Hepatocyte (in vitro differentiated cells): Measurements from ENCODE around the gene CD163L1. TPM values are rescaled to one million over a fixed set of nuclear protein-coding genes. Genes with fewer than 3 reads are reported as not detected.

Source experiments
- DNase-seq: peaks from one replicate; pipeline ENCODE4 v3.0.0-alpha.2; 2016; ENCODE audit warnings: low spot score
- H2AFZ ChIP-seq: fragments of 200-600 bp; sonication (generic); 2 replicates; pipeline ENCODE4 v1.6.0; 2016; ENCODE audit warnings: antibody characterized with exemption, mild to moderate bottlenecking
- H3K27ac ChIP-seq: fragments of 200-600 bp; sonication (generic); 2 replicates; pipeline ENCODE4 v1.5.1; 2016; ENCODE audit warnings: mild to moderate bottlenecking
- H3K27me3 ChIP-seq: fragments of 200-600 bp; sonication (generic); 2 replicates; pipeline ENCODE4 v1.6.1; 2016
- H3K36me3 ChIP-seq: fragments of 200-600 bp; sonication (generic); replicated peaks from 2 replicates; pipeline ENCODE4 v1.5.1; 2016; ENCODE audit warnings: low read depth; ENCODE audit not compliant: insufficient read depth
- H3K4me1 ChIP-seq: fragments of 200-600 bp; sonication (generic); 2 replicates; pipeline ENCODE4 v1.5.1; 2016; ENCODE audit warnings: mild to moderate bottlenecking, moderate library complexity; ENCODE audit not compliant: insufficient read depth
- H3K4me2 ChIP-seq: fragments of 200-600 bp; sonication (generic); 2 replicates; pipeline ENCODE4 v1.6.0; 2016
- H3K4me3 ChIP-seq: fragments of 200-600 bp; sonication (generic); 2 replicates; pipeline ENCODE4 v1.5.1; 2016; ENCODE audit warnings: mild to moderate bottlenecking
- H3K79me2 ChIP-seq: fragments of 200-600 bp; sonication (generic); 2 replicates; pipeline ENCODE4 v1.6.0; 2017; ENCODE audit warnings: mild to moderate bottlenecking
- H3K9me2 ChIP-seq: fragments of 200-600 bp; sonication (generic); replicated peaks from 2 replicates; pipeline ENCODE4 v1.6.0; 2017; ENCODE audit warnings: mild to moderate bottlenecking; ENCODE audit not compliant: insufficient read depth
- H3K9me3 ChIP-seq: fragments of 200-600 bp; sonication (generic); 2 replicates; pipeline ENCODE4 v1.5.1; 2016; ENCODE audit warnings: low read depth, mild to moderate bottlenecking
- H4K20me1 ChIP-seq: fragments of 200-600 bp; sonication (generic); 2 replicates; pipeline ENCODE4 v1.6.0; 2016; ENCODE audit warnings: mild to moderate bottlenecking; ENCODE audit not compliant: insufficient read depth, poor library complexity, severe bottlenecking
- EZH2 ChIP-seq: fragments of 200-600 bp; sonication (generic); IDR thresholded peaks from 2 replicates; pipeline ENCODE4 v1.6.1; 2016; ENCODE audit warnings: antibody characterized with exemption, mild to moderate bottlenecking, borderline replicate concordance
- EZH2phosphoT487 ChIP-seq: fragments of 200-600 bp; sonication (generic); IDR thresholded peaks from one replicate; pipeline ENCODE4 v1.6.1; 2018; ENCODE audit warnings: antibody characterized with exemption, mild to moderate bottlenecking, low read depth, moderate library complexity; ENCODE audit not compliant: unreplicated experiment, severe bottlenecking
- WGBS: methylation state at CpG from one replicate; pipeline ENCODE4 v1.1.6; 2016; ENCODE audit warnings: low lambda C conversion rate; ENCODE audit errors: missing lambda C conversion rate; 5-methylcytosine and 5-hydroxymethylcytosine counted together
- polyA plus RNA-seq: library from polyadenylated mRNA; unstranded; fragments of >200 nt; fragmentation: Nextera tagmentation; extraction: Ambion mirVana; gene quantifications from 2 replicates; pipeline ENCODE4 v1.2.1, GENCODE V29; 2016
- total RNA-seq: library from RNA; depleted of rRNA; stranded (reverse); fragments of >200 nt; gene quantifications from 2 replicates; pipeline ENCODE4 v1.2.3, GENCODE V29; 2014
- TF ChIP-seq, protein P1 (sequence below): fragments of 200-600 bp; sonication (generic); IDR thresholded peaks from 2 replicates; pipeline ENCODE4 v1.5.1; 2016; ENCODE audit warnings: antibody characterized with exemption, mild to moderate bottlenecking; ENCODE audit not compliant: poor library complexity

CD163L1 gene
- total and polyA plus RNA-seq, 2 experiments from 2014 or later, result 1.7 TPM; not detected in 1

DNA sequence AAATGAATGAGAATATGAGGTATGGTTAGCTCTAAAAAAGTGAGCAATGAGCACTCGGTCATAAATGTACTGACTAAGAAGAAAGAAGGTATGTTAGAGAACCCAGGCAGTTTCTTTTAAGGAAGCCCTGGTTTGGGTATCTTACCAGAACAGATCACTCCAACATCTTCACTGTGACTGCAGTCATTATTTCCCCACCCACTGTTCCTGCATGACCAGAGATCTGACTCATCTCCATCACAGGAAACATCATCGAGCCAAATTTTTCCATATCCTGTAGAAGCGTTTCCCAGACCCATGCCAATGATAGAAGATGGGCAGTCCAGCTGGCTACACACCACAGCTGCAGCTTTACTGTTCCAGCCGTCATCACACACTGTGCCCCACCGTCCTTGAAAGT is 48.0 kb downstream of the CD163L1 start:
- TF ChIP-seq EZH2 (no peak), EZH2phosphoT487 (no peak)
- TF ChIP-seq, protein P1, sequence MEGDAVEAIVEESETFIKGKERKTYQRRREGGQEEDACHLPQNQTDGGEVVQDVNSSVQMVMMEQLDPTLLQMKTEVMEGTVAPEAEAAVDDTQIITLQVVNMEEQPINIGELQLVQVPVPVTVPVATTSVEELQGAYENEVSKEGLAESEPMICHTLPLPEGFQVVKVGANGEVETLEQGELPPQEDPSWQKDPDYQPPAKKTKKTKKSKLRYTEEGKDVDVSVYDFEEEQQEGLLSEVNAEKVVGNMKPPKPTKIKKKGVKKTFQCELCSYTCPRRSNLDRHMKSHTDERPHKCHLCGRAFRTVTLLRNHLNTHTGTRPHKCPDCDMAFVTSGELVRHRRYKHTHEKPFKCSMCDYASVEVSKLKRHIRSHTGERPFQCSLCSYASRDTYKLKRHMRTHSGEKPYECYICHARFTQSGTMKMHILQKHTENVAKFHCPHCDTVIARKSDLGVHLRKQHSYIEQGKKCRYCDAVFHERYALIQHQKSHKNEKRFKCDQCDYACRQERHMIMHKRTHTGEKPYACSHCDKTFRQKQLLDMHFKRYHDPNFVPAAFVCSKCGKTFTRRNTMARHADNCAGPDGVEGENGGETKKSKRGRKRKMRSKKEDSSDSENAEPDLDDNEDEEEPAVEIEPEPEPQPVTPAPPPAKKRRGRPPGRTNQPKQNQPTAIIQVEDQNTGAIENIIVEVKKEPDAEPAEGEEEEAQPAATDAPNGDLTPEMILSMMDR, result no peak
- Histone ChIP-seq H3K27ac (no peak overlapping the region), H3K36me3 (no peaks in the 10 kb centered on the region), H3K4me3 (no peak overlapping the region), H3K4me2 (no peak overlapping the region), H3K4me1 (no peaks in the 10 kb centered on the region), H3K9me3 (no peaks in the 10 kb centered on the region), H3K79me2 (no peaks in the 10 kb centered on the region), H3K27me3 (no peaks in the 10 kb centered on the region), H2AFZ (no peak overlapping the region), H4K20me1 (no peaks in the 10 kb centered on the region), H3K9me2 (no peaks in the 10 kb centered on the region)
- no peak for DNase-seq
- WGBS, result 92% methylated on average over 5 of the region's 5 CpGs

DNA sequence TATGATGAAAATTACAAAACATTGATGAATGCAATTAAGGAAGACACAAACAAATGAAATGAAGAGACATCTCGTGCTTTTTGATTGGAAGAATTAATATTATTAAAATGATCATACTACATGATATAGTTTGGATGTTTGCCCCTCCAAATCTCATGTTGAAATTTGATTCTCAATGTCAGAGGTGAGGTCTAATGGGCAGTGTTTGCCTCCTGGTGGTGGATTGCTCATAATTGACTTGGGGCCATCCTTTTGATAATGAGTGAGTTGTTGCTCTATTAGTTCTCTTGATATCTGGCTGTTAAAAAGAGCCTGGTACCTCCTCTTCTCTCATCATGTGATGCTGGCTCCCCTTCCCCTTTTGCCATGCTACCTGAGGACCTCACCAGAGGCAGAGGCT is 56.7 kb downstream of the CD163L1 start:
- H3K36me3 ChIP-seq, result no peaks in the 10 kb centered on the region
- H2AFZ ChIP-seq, result no peak overlapping the region
- H4K20me1 ChIP-seq, result no peaks in the 10 kb centered on the region
- no peaks in the 10 kb centered on the region for H3K27me3 ChIP-seq
- H3K9me2 ChIP-seq, result no peaks in the 10 kb centered on the region
- H3K27ac ChIP-seq, result no peak overlapping the region
- no peak overlapping the region for H3K4me2 ChIP-seq
- no peaks in the 10 kb centered on the region for H3K9me3 ChIP-seq
- TF ChIP-seq EZH2phosphoT487 (no peak), EZH2 (no peak)
- TF ChIP-seq, protein P1, result no peak
- H3K4me3 ChIP-seq, result no peak overlapping the region
- no peaks in the 10 kb centered on the region for H3K4me1 ChIP-seq
- DNase-seq, result no peak
- 78% methylated on average over 1 of the region's 1 CpG for WGBS
- H3K79me2 ChIP-seq, result no peaks in the 10 kb centered on the region

GRCh38 chr12:7383157-7383556 is 60.8 kb downstream of the CD163L1 start:
- WGBS, result 100% methylated on average over 1 of the region's 1 CpG
- no peak for DNase-seq
- no peaks in the 10 kb centered on the region for H3K36me3 ChIP-seq
- no peaks in the 10 kb centered on the region for H3K9me3 ChIP-seq
- H3K4me1 ChIP-seq, result no peaks in the 10 kb centered on the region
- H3K4me3 ChIP-seq, result no peak overlapping the region
- H3K79me2 ChIP-seq, result no peaks in the 10 kb centered on the region
- no peak overlapping the region for H3K27ac ChIP-seq
- H4K20me1 ChIP-seq, result no peaks in the 10 kb centered on the region
- no peaks in the 10 kb centered on the region for H3K27me3 ChIP-seq
- H3K4me2 ChIP-seq, result no peak overlapping the region
- no peak for TF ChIP-seq EZH2phosphoT487
- TF ChIP-seq, protein P1, result no peak
- no peak for TF ChIP-seq EZH2
- H3K9me2 ChIP-seq, result no peaks in the 10 kb centered on the region
- no peak overlapping the region for H2AFZ ChIP-seq

GRCh38 chr12:7376196-7376595 is 67.8 kb downstream of the CD163L1 start:
- WGBS, result 88% methylated on average over 1 of the region's 1 CpG
- TF ChIP-seq EZH2 (no peak), EZH2phosphoT487 (no peak)
- TF ChIP-seq, protein P1, result no peak
- Histone ChIP-seq H3K27me3 (no peaks in the 10 kb centered on the region), H3K36me3 (no peaks in the 10 kb centered on the region), H3K4me3 (no peak overlapping the region), H3K4me2 (no peak overlapping the region), H3K79me2 (no peaks in the 10 kb centered on the region), H3K4me1 (no peaks in the 10 kb centered on the region), H3K9me2 (no peaks in the 10 kb centered on the region), H2AFZ (no peak overlapping the region), H4K20me1 (no peaks in the 10 kb centered on the region), H3K27ac (no peak overlapping the region), H3K9me3 (no peaks in the 10 kb centered on the region)
- no peak for DNase-seq
